ENCODE measurements around the gene PTPDC1. TPM values are rescaled to one million over a fixed set of nuclear protein-coding genes. Genes with fewer than 3 reads are reported as not detected.

PTPDC1 gene
- polyA plus RNA-seq, 3 donors, result 0.32 to 1.5 (median 0.95) TPM

- H3K36me3 ChIP-seq (replicated peaks in 1 of 2; ENCODE audit: control insufficient read depth in 1 of 2, insufficient read depth in 2 of 2, low read length in 2 of 2), result no peaks in the 10 kb centered on the region
- no peaks in the 10 kb centered on the region for H3K4me1 Mint-ChIP-seq
- intact Hi-C loops (cut with micrococcal nuclease), result no loop called here
- H3K36me3 Mint-ChIP-seq, result no peaks in the 10 kb centered on the region
- H3K9ac ChIP-seq (ENCODE audit: insufficient read depth, low read length, poor library complexity, severe bottlenecking), result no peak overlapping the region
- no peaks in the 10 kb centered on the region for H3K27me3 ChIP-seq (ENCODE audit: control insufficient read depth in 2 of 2, insufficient read depth in 2 of 2, low read length in 2 of 2)
- DNase-seq, result no peak
- H3K4me2 ChIP-seq (replicated peaks; ENCODE audit: extremely low read depth, low read length, poor library complexity, severe bottlenecking), result no peak overlapping the region
- H3K4me1 ChIP-seq (ENCODE audit: control insufficient read depth in 1 of 2, insufficient read depth in 2 of 2, low read length in 2 of 2), result no peaks in the 10 kb centered on the region
- no peak for TF ChIP-seq CTCF (IDR thresholded peaks at IDR 0.05)
- H3K27ac ChIP-seq (ENCODE audit: low read depth in 1 of 2, low read length in 2 of 2), result no peak overlapping the region
- H3K9me3 Mint-ChIP-seq, result no peaks in the 10 kb centered on the region
- H3K4me3 Mint-ChIP-seq, result no peak overlapping the region
- H3K27ac Mint-ChIP-seq, result no peak overlapping the region
- no peaks in the 10 kb centered on the region for H3K9me3 ChIP-seq (replicated peaks in 1 of 2; ENCODE audit: control insufficient read depth in 1 of 2, insufficient read depth in 1 of 2, low read length in 2 of 2)
- no peaks in the 10 kb centered on the region for H4K20me1 ChIP-seq (ENCODE audit: insufficient read depth, low read length)
- H3K4me3 ChIP-seq (replicated peaks in 1 of 3; ENCODE audit: low read depth in 2 of 3, low read length in 3 of 3), result no peak overlapping the region
- no CpG with 5 or more reads among the region's 3 CpGs for WGBS (ENCODE audit: insufficient coverage)
- peaks cover 0 to 1% (median 0%) of the 10 kb centered on the region in 3 donors for H3K27me3 Mint-ChIP-seq (ENCODE audit: low read depth in 3 of 3)
- no peaks in the 10 kb centered on the region for H3K79me2 ChIP-seq (ENCODE audit: insufficient read depth, low read length)
- H2AFZ ChIP-seq (ENCODE audit: insufficient read depth, low read depth, low read length, poor library complexity, severe bottlenecking), result no peak overlapping the region
These were observed 26.6 kb downstream of the PTPDC1 start for GRCh38 chr9:94110821-94111252.

DNA sequence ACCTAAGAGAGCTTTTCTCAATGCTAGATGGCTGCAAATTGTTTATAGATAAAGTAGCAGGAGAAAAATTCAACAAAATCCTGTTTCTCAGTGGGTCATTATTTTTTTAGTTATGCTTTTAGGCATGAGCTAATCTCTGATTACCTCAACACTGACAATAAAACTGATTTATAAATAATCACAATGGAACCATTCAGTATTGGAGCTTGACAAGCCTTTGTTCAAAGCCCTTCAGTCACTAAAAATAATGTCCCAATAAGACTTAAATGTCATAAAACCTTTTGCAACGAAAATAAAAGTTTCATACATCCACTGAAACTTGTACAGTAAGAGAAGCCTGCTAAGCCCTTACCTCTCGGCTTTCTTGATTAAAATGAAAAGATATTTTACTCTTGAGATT lies 27.2 kb downstream of the PTPDC1 start:
- Histone ChIP-seq H3K4me2 (replicated peaks; ENCODE audit: extremely low read depth, low read length, poor library complexity, severe bottlenecking) (no peak overlapping the region), H4K20me1 (ENCODE audit: insufficient read depth, low read length) (no peaks in the 10 kb centered on the region), H2AFZ (ENCODE audit: insufficient read depth, low read depth, low read length, poor library complexity, severe bottlenecking) (no peak overlapping the region), H3K9ac (ENCODE audit: insufficient read depth, low read length, poor library complexity, severe bottlenecking) (no peak overlapping the region), H3K4me1 (ENCODE audit: control insufficient read depth in 1 of 2, insufficient read depth in 2 of 2, low read length in 2 of 2) (no peaks in the 10 kb centered on the region), H3K4me3 (replicated peaks in 1 of 3; ENCODE audit: low read depth in 2 of 3, low read length in 3 of 3) (no peak overlapping the region), H3K9me3 (replicated peaks in 1 of 2; ENCODE audit: control insufficient read depth in 1 of 2, insufficient read depth in 1 of 2, low read length in 2 of 2) (no peaks in the 10 kb centered on the region), H3K36me3 (replicated peaks in 1 of 2; ENCODE audit: control insufficient read depth in 1 of 2, insufficient read depth in 2 of 2, low read length in 2 of 2) (no peaks in the 10 kb centered on the region), H3K27ac (ENCODE audit: low read depth in 1 of 2, low read length in 2 of 2) (no peak overlapping the region), H3K79me2 (ENCODE audit: insufficient read depth, low read length) (no peaks in the 10 kb centered on the region), H3K27me3 (ENCODE audit: control insufficient read depth in 2 of 2, insufficient read depth in 2 of 2, low read length in 2 of 2) (no peaks in the 10 kb centered on the region)
- no CpG with 5 or more reads among the region's 2 CpGs for WGBS (ENCODE audit: insufficient coverage)
- Mint-ChIP-seq H3K9me3 (no peaks in the 10 kb centered on the region), H3K4me3 (no peak overlapping the region), H3K36me3 (no peaks in the 10 kb centered on the region), H3K4me1 (no peaks in the 10 kb centered on the region), H3K27ac (no peak overlapping the region), H3K27me3 (ENCODE audit: low read depth in 3 of 3) (peaks cover 0 to 1% (median 0%) of the 10 kb centered on the region in 3 donors)
- DNase-seq, result no peak
- TF ChIP-seq CTCF (IDR thresholded peaks at IDR 0.05), result no peak
- intact Hi-C loops (cut with micrococcal nuclease), result no loop called here
